Measurements from ENCODE around the gene OR6C74.

DNA sequence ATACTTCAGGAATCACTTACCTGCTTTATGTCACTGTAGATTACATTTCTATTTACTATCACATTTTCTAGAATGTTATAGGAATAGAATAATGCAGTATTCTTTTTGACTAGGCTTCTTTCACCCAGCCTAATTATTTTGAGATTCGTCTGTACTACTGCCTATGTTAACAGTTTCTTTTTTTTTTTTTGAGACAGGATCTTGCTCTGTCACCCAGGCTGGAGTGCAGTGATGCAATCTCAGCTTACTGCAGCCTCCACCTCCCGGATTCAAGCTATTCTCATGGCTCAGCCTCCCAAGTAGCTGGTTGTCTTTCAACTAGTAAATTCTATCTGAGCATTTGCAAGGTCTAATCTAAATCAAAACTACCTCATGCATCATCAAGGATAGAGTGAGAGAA is 45.6 kb downstream of the OR6C74 start:
- TF ChIP-seq EZH2 (IDR thresholded peaks at IDR 0.05; ENCODE audit: low read length, missing control alignments) = no peak
- TF ChIP-seq, protein P1, sequence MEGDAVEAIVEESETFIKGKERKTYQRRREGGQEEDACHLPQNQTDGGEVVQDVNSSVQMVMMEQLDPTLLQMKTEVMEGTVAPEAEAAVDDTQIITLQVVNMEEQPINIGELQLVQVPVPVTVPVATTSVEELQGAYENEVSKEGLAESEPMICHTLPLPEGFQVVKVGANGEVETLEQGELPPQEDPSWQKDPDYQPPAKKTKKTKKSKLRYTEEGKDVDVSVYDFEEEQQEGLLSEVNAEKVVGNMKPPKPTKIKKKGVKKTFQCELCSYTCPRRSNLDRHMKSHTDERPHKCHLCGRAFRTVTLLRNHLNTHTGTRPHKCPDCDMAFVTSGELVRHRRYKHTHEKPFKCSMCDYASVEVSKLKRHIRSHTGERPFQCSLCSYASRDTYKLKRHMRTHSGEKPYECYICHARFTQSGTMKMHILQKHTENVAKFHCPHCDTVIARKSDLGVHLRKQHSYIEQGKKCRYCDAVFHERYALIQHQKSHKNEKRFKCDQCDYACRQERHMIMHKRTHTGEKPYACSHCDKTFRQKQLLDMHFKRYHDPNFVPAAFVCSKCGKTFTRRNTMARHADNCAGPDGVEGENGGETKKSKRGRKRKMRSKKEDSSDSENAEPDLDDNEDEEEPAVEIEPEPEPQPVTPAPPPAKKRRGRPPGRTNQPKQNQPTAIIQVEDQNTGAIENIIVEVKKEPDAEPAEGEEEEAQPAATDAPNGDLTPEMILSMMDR (conservative IDR thresholded peaks at IDR 0.05 in 1 of 2, IDR thresholded peaks at IDR 0.05 in 1 of 2; ENCODE audit: low read depth in 1 of 2, low read length in 2 of 2) = no peak
